Activated T-cell treated with anti-CD3 and anti-CD28 coated beads for 48 hours (primary cell): ENCODE results near the gene DNAJC17.

ENCODE experiments used
- DNase-seq: peaks from one replicate; pipeline ENCODE4 v3.0.0-alpha.2; 2020; ENCODE audit warnings: low read depth

Gene DNAJC17

GRCh38 chr15:40766906-40767837 is 40.1 kb downstream of the DNAJC17 start:
- no peak for DNase-seq

GRCh38 chr15:40766194-40766815 is 41.0 kb downstream of the DNAJC17 start:
- DNase-seq, result no peak

DNA sequence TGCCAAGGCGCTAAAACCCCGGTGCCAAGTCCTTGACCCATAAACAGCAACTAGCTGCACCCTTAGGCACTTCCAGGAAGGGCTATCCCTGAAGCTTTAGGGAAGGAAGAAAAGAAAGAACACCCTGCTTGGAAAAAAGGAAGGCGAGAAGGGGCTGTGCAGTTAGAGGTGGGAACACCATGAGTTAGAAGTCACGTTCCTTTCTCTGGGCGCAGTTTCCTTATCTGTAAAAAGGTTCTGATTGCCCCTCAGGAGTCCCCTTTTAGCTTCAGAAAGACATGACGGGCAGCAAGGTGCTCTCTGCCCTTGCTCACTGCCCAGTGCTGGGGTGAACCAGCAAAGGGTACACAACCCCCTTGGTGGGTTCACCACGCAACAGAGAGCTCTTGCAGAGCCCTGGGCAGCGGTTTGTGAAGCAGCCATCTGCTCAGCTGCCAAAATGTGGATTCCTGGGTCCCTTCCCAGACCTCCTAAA is 42.6 kb downstream of the DNAJC17 start:
- DNase-seq, result no peak

DNA sequence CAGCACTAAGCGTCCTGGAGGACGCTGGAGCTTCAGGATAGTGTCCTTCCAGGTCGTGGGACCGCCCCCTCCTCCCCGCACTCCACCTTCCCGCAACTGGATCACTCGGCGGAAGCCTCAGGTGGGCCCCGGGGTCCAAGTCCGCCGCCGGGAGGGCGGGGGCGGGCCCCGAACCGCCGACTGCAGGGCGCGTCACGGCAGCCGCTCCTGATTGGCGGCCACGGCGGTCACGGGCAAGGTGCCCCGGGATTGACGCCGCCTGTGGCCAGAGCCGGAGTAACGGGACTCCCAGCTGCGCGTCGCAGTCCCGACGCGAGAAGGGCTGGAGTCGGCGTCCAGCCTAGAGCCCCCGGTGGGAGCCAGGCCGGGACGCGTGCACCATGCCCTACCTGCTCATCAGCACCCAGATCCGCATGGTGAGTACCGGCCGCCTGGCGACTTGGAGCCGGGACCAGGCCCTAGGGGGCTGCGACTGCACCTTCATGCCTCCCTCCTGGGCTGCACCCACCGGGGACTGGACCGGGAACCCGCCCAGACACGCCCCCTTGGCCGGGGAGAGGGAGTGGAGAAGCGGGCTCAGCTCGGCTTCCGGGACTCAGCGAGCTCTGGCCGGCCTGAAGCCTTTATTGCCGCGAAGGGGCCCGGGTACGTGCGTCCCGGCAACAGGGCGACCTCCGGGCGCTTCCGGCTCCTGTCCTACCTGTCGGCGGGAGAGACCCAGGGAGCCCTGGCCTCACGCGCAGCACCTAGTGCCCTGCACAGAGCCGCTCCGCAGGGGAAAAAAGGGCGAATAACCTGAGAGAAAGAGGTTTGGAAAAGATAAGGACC is 43.3 kb downstream of the DNAJC17 start, which contains the start of gene GCHFR:
Gene GCHFR (plus strand): TSS at position 268 of the 828 bp plus-strand sequence. CDS start 113 bp downstream, at position 381.
- peak; percentile 73 for DNase-seq

DNA sequence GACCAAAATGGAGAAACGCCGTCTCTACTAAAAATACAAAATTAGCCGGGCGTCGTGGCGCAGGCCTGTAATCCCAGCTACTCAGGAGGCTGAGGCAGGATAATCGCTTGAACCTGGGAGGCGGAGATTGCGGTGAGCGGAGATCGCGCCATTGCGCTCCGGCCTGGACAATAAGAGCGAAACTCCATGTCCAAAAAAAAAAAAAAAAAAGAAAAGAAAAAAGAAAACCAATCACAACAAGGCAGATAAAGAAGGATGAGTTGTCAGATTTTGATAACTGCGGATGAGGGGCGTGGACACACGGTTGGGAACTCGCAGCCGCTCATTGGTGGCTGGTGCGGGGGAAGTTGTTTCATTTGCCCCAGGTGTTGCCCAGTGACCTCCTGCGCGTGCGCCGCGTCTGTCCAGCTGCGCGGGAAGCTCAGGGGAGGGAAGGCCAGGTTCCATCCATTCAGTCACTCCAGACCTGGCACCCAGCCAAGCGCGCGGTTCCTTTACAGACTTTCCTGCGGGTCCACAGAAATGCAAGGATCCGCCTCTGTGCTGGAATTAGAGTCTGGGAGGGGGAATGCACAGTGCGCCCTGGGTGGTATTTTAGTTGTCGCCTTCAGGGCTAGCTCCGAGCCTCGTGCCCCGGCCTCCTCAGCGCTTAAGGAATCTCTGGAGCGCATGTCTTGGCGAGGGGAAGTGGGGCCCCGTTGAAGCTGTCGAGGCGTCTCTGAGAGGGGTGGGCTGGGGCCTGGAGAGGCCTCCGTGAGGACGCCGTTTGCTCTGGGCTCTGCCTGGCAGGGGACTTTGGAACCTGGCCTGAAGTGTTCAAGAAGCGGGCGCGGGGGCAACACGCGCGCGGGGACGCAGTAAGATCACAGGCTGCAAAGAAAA is 44.1 kb downstream of the DNAJC17 start:
- DNase-seq, result no peak

- DNase-seq, result no peak
Observed at GRCh38 chr15:40759961-40760360, 47.3 kb downstream of the DNAJC17 start.

DNA sequence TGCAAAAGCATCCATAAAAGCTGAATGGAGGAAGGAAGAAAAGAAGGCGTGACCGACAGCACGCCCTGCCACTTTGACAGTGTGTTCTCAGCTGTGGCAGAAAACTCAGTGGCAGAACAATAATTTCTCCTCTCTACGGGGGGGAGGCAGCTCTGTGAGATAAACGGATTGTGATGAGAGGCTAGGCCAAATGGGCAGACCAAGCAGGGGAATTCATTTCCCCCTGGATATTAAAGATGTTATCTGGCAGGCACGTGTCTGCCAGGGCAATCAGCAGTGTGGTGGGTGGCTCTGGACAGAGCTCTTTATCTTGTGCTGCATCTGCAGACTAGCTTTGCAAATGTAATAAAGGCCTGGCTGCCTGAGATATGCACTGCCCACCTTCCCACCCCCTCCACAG is 50.3 kb downstream of the DNAJC17 start:
- DNase-seq, result no peak

DNA sequence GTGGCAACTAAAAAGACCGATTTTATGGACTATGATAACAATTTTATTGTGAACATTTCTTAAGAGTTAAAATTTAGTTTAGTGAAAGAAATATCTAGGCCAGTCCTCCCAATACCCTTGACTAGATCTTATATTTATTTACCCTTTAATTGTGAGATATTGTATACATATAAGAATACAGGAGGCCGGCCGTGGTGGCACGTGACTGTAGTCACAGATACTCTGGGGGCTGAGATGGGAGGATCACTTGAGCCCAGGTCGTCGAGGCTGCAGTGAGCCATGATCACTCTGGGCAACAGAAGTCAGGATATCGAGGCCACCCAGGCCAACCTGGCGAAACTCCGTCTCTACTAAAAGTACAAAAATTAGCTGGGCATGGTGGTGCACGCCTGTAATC is 51.5 kb downstream of the DNAJC17 start:
- DNase-seq, result no peak

DNA sequence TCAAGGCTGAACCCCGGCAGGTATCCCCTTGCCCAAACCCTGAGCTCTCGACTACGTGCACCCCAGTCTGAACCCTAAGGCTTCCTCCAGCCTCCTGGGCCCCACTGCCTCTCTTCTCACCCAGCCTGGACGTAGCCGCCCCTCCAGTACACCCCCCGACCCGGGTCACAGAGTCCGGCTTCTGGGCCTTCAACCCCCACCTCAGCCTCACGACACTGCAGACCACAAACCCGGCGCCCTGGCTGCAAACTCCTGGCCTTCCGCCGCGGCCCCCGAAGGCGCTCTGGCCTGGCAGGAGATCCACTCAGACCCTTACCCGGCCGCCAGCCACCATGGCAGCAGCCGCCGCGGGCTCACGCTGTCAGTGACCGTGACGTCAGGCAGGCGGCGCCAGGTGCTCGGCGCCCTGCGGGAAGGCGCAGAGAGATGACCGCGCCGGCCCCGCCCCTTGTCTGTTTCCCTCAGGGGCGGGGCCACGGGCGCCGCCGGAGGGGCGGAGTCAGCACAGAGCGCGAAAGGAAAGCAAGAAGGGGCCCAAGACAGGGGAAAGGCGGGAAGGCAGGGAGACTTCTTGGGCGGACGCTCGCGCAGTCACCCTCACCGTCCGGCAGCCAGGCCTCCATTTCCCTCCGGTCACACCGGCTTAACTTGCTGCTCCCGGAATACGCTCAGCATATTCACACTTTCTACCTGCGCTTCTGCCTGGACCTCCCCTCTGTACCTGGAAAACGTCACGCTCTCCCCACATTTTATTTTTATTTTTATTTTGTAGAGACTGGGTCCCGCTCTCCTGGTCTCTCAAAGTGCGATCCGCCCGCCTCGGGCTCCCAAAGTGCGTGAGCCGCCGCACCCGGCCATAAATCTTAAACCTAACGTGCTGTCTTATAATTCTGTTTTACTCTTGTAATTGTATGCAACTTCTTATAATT is 52.1 kb downstream of the DNAJC17 start, which contains the start of gene RMDN3:
Gene RMDN3 (minus strand): TSS at position 372 of the 929 bp plus-strand sequence. CDS start 471 bp downstream, outside the sequence.
- DNase-seq, result peak; percentile 96

DNA sequence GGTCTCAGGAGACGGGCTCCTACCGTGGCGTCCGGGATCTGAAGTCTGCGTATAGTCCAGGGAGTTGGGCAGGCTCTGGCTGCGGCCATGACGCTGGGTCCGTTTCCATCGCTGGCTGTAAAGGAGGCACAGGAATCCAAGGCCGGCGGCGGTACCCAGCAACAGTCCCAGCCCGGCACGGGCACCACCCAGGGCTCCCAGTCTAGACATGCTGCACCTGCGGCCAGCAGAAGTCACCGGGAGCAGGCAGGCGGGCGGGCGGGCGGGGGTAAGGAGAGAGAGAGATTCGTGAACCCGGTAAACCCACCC is 52.7 kb downstream of the DNAJC17 start:
- no peak for DNase-seq

DNA sequence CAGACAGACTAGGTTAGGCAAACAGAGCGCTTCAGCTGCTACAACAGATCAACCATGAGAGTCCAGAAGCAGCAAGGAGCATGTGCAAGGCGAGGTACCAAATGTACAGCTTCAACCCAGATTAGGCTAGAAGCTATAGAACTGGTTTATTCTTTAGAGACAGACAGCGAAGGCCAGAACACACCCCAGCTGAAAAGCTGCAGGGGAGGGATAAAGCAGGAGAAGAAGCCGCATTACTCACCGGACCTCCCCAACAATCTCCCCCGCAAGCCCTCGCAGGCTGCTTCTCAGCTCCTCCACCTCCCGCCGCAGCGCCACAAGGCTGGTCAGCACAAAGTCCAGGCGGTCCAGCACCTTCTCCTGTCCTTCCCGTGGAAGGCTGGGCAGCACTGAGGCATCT is 55.5 kb downstream of the DNAJC17 start:
- DNase-seq, result no peak

DNA sequence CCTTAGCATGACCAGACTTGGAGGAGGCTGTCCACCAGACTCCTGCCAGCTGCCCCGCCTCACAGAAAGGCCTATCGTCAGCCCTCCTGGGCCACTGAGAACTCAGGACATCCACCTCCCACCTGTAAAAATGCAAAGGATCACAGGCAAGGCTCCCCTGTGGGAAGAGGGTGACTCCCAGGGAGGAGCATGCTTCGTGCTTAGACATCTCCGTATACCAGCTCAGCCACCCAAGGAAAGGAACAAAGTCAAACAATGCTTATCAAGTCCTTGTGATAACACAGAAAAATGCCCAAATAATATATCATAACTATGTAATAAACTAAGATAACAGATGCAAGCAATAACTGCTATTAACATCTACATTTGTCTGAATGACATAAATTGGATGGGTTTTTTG is 56.4 kb downstream of the DNAJC17 start:
- DNase-seq, result no peak

GRCh38 chr15:40749151-40749630 is 58.1 kb downstream of the DNAJC17 start:
- DNase-seq, result no peak

GRCh38 chr15:40747685-40748631 is 59.3 kb downstream of the DNAJC17 start:
- DNase-seq, result no peak

DNA sequence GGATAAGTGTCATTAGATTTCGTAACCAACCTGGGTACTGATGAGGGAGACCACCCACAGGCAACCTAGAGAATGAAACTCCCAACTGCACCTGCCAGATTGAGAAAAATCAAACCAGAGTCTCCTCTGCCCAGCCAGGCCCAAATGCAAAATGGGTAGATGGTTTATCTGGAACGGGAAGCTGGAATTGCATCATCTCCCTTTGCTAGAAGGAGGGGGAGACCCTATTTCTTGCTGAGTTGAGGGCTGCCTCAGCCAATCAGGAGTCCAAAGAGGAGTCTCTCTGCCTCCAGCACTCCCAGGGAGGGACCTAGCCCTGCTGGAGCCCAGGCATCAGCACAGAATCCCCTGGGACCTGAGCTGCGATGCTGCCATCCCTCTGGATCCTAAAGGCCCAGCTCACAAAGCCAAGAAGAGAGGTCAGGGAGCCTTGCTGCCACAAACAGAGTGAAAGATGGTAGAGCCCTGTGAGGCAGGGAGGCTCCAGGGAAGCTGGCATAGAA is 60.3 kb downstream of the DNAJC17 start:
- no peak for DNase-seq

GRCh38 chr15:40744815-40745152 is 62.5 kb downstream of the DNAJC17 start:
- DNase-seq, result no peak

DNA sequence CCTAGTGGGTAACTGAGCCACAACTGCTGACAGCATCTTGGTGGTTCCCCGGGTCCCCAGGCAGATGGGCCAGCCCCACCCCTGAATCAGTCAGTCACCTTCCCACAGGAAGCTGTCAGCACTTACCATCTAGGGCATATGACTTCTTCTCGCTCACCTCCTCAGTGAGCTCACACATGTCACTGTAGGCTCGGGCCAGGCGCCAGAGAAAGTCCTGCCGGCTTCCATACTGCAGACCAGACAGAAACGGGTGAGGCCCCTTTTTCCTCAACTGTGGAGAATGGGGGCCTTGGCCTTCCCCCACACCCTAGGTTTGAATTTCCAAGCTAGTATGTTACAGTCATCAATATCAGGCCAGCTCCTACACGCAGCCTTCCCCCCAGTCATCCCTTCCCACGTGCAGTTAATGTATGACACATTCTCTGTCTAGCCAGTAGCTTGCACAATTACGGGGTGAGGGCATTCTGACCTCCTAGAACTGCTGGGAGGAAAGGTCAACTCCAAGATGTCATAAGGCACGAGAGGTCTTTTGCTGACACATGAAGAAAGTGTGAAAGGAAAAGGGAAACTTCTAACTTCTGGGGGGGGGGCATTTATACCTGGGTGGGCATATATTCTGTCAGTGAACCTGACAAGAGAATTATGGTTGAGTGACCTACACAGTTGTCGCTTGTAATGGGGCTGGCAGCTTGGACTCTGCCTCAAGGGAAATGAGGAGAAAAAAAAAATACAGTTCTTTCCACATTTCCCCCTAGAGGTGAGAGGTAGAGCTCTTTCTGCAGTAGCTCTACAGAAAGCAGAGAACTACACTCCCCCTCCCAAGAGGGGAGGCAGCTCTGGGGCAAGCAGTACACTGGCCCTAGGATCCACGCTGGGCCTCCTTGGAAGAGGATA is 63.1 kb downstream of the DNAJC17 start:
- peak; percentile 55 for DNase-seq

DNA sequence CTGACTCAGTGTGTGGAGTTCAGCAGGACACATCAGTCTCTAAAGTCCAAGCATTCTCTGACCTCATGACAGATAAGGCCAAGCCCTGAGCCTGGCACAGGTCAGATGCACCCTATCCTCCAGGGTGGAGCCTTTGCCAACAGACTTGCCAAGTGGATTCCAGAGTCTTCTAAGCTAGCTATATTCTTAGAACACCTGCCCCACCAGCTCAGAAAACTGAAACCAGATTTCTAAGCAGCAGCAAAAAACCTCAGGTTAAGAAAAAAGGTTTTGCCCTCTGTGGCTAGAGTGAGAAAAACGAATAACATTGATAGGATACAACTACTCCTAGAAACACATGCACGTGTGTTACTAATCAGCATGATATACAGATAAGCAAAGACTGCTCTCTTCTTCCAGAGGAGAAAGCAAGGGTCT is 63.8 kb downstream of the DNAJC17 start:
- no peak for DNase-seq
